HG03060 (cell line): ENCODE data around the gene FHOD1.

ENCODE experiments used
- ATAC-seq: cut with Tn5 transposase; IDR thresholded peaks from one replicate; pipeline ENCODE4 v1.9.1; 2021; ENCODE audit warnings: low read depth, moderate number of reproducible peaks; ENCODE audit not compliant: unreplicated experiment

FHOD1 gene

DNA sequence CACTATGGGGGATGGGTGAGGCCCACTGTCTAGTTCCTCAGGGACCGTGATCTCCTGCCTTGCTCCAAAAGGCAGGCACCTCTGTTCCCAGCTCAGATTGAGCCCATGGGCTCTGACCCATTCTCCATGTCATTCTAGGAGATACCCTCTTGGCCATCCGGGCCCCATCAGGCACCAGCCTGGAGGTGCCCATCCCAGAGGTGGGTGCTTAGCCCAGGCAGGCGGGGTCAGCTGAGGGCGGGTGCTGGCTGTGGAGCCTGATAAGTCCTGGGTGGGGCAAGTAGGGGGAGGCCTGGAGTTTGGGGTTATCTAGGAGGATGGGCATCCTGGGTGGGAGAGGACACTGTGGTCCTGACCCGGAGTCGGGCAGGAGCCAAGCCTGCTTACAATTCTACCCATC is 53.0 kb downstream of the FHOD1 start:
- ATAC-seq, result no peak

DNA sequence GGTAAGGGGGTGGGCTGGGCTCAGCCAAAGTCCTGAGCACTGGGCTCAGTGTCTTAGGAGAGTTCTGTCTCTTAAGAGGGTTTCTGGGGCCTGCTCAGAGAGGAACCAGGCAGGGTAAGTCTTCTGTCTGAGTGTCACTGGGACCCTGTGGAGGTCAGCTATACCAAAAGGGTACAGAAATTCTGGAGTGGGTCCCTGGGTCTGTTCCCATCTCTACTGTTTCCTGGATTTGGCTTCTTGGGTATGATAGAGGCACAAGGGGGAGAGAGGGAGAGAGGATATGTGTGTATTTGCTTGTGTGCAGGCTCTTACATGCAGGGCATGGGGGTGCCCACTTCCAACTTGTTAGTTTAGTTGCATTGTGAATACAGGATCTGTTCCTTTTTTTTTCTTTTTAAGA is 53.7 kb downstream of the FHOD1 start:
- no peak for ATAC-seq

DNA sequence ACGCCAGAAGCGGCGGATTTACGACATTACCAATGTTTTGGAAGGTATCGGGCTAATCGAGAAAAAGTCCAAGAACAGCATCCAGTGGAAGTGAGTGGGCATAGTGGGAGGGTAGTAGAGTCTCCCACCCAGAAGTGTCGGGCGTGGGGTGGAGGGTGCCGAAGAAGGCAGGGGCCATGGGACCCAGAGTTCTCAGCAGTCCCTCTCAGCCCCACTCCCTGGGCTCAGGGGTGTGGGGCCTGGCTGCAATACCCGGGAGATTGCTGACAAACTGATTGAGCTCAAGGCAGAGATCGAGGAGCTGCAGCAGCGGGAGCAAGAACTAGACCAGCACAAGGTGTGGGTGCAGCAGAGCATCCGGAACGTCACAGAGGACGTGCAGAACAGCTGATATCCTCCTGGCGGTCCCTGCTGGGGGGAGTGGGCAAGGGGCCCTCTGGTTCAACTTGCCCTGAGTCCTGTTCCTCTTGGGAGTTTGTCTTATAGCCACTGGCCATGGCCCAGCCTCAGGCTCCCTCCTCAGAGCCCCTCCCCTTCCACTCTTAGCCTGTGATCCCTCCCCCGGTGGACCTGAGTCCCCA is 54.4 kb downstream of the FHOD1 start:
- ATAC-seq, result no peak

DNA sequence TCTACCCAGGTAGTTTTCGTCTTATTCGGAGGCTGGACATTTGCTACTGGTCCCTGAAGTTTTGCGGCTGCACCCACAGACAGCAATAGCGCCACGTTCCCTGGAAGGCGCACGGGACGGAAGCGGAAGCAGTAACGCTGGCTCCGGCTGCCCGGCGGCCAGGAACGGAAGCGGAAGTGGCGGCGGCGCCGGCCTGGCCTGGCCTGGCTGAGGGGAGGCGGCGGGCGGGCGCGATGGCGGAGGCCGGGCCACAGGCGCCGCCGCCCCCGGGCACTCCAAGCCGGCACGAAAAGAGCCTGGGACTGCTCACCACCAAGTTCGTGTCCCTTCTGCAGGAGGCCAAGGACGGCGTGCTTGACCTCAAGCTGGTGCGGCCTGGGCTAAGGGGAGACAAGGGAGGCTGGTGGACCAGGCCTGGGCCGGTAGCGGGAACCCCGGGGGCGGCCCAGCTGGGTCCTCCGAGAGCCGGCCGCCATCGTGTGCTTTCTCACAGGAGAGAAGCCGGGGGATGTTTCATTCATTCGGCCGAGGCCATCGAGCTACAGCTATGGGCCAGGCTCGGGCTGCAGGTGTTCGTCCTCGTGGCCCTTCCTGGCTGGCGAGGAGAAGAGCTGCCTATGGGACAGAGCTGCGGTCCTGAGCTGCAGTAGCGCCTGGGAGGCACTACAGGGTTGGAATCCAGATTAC is 55.1 kb downstream of the FHOD1 start, which contains the start of gene E2F4:
E2F4 (plus strand) TSS at position 161 of the 687 bp plus-strand sequence; CDS start at position 234, 73 bp downstream.
- peak; percentile 61 for ATAC-seq

DNA sequence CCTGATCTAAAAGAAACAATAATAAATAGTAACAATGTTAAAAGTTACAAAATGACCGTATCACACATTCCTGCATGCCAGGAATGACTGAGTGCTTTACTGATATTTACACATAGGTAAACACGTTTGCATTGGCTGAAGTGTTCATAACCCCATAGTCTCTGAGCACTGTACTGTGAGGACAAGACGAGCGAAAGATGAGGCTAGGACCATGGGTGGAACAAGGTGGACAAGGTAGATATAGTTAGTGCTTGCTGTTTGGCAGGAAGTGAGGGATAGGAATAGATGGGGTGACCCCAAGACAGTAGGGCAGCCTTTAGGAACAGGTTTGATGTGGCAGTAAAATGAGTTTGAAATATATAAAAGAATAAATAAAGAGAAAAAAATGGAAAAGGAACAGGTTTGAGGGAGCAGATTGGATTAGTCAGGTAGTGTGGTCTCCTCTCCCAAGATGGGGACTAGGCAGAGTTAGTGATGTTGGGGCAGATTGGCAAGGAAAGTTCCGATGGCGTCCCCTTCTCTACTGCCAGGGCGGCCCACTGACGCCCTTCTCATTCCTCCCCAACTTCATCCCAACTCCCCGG is 55.8 kb downstream of the FHOD1 start:
- ATAC-seq, result no peak

DNA sequence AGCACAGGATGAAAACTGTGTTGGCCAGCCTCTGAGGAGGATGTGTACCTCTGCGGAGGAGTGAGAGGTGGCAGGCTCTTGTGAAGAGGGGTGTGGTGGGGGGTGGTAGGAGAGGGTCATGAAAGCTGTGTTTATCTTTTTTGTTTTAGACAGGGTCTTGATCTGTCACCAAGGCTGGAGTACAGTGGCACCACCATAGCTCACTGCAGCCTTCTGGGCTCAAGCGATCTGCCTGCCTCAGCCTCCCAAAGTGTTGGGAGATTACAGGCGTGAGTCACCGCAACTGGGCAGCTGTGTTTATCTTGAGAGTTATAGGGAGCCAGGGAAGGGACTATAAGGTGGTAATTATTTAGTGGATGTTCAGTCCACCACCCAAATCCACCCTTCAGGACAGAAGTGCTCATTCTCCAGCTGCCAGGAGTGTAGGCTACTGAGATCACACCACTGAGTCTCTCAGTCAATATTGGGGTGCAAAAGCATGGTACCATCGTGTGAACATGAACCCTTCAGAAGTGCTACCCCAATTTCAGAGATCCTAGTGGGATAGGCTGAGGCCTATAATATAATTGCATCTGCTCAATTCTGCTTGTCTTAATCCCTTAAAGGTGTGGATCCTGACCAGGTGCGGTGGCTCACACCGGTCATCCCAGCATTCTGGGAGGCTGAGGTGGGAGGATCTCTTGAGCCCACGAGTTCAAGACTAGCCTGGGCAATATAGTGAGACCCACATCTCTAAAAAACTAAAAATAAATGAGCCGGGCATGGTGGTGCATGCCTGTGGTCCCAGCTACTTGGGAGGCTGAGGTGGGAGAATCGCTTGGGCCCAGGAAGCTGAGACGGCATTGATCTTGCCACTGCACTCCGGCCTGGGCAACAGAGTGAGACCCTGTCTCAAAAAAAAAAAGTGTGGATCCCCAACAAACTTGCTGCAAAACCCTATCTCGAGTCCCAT is 56.6 kb downstream of the FHOD1 start:
- ATAC-seq, result no peak

DNA sequence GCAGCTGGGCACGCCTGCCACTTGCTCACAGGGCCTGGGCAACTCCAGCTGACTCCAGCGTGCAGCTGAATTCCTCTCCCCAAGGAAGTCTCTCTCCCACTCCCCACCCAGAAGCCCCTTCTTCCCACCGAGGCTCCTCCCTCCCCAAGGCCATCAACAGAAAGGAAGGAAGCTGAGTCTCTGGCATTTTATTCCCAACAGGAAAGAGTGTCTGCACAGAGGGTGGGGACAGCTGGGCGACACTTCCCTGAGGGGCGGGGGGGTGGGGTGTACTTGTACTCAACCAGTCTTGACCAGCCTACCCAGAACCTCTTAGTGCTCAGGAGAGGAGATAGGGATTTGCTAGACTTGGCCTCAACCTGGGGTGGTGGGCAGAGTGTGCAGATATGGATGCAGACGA is 57.2 kb downstream of the FHOD1 start, which contains the start of gene EXOC3L1:
EXOC3L1 (minus strand) TSS at position 96 of the 400 bp plus-strand sequence. CDS start 460 bp downstream, outside the sequence.
- no peak for ATAC-seq

DNA sequence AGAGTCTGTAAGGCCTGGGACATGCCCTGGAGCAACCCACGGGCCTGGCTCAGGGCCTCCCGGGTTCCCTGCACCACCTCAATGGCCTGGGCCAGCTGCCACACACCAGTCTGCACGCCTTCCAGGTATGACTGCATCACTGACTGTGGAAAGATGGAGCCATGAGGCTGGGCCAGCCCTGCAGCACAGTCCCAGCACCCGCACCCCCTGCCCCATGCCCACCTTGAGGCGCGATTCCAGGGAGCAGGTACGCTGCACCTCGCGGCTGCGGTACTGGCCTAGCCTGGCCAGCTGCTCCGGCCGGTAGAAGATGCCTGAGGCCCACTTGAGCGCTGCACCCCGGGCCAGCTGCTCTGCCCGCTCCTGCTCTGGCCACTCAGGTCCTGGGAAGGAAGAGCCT is 58.5 kb downstream of the FHOD1 start:
- ATAC-seq, result no peak

DNA sequence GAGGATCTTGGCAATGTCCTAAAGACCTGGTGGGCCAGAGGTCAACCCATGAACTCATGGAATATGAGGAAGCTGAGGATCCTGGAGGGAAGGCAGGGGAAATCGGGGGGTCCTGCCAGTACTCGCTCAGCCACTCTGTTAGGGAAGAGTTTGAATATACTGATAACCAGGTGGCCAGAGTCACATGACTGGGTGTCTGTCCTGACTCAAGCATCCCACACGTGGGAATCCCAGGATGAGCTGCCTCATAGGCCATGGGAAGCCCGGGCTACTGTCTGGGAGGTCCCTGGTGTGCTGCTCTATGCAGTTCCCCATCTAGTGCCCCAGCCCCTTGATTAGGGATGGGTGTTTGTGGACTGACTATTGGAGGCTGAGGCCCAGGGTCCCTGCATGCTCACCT is 59.0 kb downstream of the FHOD1 start:
- ATAC-seq, result no peak

DNA sequence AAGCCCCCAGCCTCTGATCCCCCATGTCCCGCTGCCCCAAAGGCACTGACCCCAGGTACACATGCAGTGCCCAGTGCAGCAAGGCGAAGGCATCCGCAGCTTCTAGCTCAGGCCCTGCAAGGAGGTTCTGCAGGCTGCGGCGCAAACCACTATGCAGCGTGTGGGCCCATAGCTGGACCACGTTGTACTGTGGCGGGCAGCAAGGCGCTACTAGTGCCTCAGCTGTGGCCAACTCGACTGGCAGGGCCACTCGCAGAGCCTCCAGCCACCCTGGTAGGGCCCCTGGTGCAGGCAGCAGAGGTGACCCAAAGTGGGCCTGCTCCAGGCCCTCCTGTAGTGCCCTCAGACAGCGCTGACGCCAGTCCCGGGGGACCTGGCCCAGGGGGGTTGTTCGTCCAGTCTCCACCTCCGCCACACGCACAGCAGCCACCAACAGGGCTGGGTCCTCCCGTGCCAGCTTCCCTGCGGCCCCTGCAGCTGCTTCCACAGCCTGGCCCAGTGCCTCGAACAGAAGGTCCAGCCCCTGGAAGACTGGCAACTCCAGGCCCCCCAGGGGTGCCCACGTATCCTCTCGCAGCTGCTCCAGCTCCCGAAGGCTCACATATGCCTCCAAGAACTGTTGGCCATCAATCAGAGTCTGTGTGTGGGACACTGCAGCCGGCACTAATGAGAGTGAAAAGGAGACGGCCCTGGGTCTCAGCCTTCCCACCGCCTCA is 59.9 kb downstream of the FHOD1 start:
- ATAC-seq, result no peak

DNA sequence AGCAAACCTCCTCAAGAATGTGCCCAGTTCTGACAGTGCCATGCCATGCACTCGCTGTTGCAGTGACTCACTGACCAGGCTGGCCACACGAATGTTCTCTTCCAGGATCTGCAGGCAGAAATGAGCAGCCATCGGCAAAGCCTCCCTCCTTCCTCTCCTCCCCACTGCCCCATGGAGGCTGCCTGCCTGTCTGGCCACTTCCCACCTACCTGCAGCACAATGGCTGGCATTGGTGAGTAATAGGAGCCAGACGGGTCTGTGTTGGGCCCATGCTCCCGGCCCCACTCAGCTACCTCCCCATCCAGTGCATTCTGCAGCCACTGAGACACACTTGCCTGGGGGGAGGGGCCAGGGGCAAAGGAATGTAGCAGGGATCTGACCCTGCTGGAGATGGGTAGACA is 60.7 kb downstream of the FHOD1 start:
- ATAC-seq, result no peak

DNA sequence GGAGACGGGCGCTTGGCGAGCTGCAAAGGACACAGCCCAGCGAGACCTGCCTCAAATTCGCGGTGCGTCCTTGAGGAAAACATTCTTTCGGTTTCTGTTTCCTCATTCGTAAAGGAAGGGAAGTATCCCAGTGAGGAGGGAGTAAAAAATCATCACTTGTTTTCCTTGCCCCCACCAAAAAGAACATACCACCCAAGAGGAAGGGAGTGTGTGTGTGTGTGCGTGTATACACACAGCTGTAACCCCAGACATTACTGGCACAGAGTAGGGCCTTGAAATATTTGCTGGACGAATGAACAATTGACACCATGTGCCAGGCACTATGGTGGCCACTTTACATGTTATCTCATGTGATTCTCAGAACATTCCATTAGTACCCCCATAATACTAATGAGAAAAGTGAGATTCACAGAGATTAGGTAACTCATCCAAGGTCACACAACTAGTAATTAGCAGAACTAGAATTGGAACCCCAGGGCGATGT is 61.6 kb downstream of the FHOD1 start:
- ATAC-seq, result no peak

DNA sequence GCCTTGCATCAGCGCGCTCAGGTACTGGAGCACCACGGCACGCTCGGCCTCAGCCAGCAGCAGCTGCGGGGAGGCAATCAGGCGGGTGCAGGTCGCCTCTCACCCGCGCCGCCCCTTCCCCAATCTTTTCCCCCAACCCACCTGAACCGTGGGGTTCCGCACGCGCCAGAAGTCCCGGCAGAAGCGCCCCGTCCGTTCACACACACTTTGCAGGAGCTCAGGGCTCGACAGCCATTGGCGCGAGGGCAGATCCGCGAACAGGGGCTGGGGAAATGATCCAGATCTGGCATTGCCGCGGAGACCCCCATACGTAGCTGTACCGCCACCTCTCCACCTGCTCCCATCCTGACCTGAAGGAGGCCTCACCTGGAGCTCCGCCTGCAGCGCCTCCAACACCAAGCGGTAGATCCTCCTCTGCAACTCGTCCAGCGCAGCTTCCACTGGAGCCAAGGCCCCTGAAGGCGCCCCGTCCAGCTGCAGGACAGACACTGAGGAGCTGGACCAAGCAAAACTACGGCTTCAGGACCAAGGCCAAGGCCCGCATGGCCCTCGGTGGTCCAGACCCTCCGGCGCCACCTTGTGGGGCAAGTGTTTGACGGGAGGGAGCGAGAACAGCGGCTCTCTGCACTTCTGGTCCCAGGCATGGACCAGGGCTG is 62.2 kb downstream of the FHOD1 start:
- no peak for ATAC-seq

DNA sequence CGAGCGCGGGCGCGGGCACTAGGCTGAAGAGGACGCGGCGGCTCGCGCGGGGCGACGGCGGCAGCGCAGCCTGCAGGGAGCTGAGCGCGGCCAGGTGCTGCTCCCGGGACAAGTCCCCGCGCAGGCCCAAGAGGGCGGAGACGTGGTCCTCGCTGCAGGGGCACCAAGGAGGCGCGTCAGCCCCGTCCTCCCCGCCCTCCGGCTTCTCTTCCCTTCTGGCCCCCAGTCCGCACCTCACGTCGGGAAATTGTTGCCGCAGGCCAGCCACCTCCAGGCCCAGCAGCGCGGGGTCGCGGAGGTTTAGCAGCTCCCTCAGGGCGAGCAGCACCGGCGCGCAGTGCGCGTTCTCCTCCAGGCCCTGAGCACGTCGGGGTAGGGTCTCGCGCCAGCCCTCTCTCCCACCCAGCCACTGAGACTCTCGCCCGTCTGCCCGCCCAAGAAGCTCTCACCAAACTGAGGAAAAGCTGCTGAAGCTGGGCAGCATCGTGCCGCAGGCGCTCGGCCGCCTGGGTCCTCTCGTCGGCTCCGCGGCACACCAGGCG is 62.8 kb downstream of the FHOD1 start:
- no peak for ATAC-seq

DNA sequence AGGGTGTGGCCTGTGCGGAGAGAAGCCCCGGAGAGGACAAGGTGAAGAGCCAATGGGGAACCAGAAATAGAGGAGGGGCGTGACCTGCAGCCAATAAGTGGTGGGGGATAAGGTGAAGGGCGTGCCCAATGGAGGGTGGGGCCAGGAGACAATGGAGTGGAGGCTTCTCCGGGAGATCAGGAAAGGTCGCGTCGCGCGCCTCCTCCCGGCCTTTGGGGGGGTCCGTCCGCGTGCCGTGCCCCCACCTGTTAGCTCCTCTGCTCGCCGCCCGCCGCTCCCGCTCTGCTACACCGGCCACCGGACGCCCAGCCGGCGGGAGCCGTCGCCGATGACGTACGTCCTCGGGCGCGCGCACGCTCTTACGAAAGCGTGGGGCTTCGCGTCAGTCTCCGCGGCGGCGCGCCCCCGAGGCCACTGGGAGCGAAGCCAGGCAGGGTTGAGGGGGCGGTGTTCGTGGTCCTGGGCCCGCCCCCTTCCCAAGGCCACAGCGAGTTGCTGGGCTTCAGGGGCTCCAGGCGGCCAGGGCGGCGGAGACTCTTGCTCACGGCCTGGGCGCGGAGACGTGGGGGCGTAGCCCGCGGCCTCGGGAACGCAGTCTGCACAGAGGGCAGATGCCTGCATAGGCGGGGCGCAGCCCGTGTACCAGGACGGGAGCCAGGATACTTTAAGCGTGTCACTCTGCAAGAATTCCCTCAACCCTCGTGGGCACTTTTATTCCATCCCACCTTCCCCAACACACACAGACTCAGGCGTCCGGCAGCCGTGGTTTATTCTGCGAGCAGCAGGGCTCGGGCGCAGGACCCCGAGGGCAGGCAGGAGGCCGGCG is 63.4 kb downstream of the FHOD1 start, which contains the start of gene MATCAP1:
MATCAP1 (minus strand) TSS at position 337 of the 826 bp plus-strand sequence. CDS start 3,353 bp downstream, outside the sequence.
- peak; percentile 87 for ATAC-seq

DNA sequence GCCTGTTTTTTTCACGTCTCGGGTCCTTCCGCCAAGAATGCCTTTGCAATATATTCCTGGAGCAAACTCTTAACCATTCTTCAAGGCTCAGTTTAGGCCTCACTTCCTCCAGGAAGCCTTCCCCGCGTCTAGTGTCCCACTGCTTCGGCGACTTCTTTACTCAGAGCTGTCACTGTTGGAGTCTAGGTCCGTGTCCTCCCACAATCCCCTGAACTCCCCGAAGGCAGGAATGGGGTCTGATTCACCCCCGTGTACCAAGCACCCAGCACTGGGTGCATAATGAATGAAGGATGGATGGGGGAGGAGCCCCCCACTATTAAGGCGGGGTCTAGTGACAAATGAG is 64.0 kb downstream of the FHOD1 start:
- no peak for ATAC-seq

DNA sequence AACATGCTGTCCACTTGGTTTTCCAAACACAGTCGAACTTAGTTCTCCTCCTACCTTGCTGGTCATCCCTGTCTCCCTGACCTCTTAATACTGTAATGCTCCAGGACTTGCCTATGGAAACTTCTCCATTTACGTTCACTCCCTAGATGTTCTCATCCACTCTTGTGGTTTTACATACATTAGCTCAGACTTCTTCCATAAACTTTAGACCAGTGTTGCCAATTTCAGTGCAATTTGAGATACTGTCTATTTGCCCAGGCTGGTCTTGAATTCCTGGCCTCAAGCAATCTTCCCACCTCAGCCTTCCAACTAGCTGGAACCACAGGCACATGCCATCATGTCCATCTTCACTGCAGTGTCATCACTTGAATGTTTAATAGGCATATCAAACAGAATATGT is 65.0 kb downstream of the FHOD1 start:
- no peak for ATAC-seq

DNA sequence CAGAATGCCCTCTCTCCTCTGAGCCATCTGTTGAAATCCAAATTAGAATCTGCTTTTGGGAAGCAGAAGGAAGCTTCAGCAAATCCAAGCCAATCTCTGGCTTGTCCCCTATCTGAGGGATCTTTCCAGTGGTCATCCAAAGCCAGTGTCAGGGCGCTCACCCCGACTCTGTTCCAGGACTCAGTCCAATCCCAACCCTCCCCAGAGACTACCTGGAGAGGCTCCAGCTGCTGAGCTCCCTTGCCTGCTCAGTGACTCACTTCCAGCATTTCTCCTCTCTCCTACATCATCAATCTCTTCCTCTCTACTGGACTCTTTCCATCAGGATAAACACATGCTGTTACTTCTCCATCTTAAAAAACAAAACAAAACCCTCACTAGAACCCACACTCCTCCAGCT is 65.9 kb downstream of the FHOD1 start:
- no peak for ATAC-seq
